GM21423 (cell line): ENCODE results near the gene EPHA5.

ENCODE experiments used
- ATAC-seq: cut with Tn5 transposase; IDR thresholded peaks from one replicate; pipeline ENCODE4 v1.9.1; 2021; ENCODE audit warnings: mild to moderate bottlenecking, moderate library complexity; ENCODE audit not compliant: unreplicated experiment

The EPHA5 gene

DNA sequence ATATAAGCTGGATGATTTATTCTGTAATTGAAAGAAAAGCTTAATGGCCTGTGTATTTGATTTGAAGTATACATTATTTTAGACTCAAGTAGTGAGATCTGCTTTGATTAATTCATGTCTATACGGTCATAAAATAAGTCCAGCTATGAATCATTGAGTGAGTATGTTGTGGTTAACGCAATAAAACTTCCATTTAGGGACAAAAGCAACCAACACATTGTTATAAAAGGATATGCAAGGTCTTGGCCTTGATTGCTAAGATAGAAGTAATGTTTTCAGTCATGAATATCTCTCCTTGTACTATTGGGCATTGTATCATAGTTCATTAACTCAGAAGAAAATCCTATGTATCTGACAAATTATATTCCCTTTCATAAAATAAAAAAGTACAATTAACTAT, 162.1 kb downstream of the EPHA5 start:
- no peak for ATAC-seq

DNA sequence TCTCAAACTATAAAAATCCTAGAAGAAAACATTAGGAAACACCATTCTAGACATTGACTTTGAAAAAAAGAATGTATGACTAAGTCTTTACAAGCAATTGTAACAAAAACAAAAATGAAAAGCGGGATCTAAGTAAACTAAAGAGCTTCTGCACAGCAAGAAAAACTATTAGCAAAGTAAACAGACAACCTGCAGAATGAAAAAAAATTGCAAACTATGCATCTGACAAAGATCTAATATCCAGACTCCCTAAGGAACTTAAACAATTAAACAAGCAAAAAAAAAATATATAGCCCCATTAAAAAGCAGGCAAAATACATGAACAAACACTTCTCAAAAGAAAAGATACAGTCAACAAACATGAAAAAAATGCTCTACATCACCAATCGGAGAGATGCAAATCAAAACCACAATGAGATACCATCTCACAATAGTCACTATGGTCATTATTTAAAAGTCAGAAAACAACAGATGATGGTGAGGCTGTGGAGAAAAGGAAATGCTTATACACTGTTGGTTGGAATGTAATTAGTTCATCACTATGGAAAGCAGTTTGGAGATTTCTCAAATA, 168.1 kb downstream of the EPHA5 start:
- no peak for ATAC-seq

DNA sequence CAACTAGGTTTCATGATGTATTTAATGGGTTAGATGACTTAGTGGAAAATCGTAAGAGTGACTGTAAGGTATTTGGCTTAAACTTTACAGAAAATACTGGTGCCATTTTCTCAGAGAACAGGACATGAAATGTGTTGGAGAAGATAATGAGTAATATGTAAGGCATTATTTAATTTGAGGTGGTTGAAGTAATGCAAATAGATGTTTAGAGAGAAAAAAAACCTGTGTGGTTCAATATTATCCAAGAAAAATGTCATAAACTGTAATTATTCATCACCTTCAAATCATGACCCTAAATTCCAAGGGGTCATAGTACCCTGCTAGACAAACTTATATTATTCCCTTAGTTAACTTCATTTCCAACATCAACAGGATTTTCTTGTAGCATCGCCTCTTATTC, 171.7 kb downstream of the EPHA5 start:
- ATAC-seq = no peak

DNA sequence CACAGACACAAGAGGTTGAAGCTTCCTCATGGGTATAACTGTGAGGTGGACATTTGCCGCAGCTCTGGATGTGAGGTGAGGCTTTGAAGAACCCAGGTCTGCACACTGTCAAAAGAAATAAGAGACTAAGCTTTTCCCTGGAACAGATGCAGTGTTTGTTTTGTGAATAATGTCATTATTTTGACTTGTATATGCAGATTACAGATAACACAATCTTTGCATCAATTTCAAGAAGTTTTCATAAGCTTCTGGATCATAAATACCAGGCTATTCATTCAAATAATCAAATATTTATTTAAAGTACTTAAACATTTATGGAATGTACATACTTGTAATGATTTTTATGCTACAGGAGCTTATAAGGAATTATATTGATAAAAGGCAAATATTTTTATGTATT, 174.8 kb downstream of the EPHA5 start:
- no peak for ATAC-seq

DNA sequence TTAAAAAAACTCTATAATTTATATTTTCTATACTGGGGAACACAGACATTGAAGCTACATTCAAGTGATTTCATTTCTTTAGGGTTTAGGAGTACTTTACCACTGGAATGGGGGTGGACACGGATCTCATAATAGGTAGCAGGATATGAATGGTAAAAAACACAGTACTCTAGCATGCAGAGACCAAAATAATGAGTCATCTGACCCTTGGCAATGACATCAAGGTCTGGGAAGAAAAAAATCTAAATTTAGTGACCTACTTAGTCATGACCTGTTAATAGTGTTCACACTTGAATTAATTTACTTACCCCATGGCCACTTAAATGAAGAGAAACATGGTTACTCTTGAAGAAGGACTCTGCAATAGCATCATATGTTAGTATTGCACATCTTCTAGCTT, 187.9 kb downstream of the EPHA5 start:
- ATAC-seq = no peak

DNA sequence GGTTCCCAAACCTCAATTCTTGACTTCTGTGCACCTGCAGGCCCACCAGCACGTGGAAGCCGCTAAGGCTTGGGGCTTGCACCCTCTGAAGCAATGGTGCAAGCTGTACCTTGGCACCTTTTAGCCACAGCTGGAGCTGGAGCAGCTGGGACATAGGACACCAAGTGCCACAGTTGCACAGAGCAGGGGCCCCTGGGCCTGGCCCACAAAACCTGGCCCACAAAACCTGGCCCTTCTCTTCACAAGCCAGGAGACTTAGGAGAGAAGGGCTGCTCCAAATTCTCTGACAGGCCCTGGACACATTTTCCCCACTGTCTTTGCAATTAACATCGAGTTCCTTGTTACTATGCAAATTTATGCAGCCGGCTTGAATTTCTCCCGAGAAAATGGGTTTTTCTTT, 197.8 kb downstream of the EPHA5 start:
- no peak for ATAC-seq

DNA sequence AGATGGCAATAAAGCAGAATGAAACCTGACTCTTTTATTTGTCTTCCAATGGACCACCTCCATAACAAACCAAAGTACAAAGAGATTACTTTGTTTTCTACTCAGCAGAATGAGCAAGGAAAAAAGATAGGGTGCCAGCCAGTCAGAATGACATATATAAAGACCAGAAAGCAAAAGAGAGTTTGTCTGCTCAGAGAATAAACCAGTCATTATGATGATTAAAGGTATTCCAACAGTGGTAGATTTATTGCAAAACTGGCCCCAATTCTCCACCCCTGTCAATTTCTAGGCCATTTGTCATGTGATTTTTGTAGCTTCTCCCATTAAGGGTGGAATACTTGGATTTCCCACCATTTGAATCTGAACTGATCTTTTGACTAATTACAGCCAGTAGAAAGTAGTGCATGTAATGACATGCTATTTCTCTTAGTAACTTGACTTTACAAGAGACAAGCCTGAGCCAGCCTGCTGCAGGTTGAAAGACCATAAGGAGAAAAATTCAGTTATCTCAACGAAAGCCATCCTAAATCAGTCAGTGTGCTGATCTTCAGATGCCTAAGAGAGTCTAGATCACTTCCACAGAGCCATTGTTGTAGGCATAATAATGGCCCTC, 203.1 kb downstream of the EPHA5 start:
- ATAC-seq = no peak

DNA sequence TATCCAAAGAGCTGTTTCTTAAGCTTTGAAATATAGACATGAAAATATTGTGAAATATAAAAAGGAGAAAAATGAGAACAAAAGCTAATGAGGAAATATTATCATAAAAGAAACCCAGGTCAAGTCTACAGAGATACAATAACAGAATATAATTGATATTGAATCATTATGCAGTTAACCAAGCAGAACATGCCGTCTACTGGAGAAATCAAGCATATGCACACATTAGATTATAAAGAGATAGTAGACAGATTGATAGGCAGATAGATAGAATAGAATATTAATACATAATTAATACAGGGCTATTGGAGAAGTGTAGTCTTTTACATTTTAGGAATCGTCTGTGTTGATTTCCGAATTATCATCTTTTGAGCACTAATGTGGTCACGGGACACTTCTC, 208.5 kb downstream of the EPHA5 start:
- ATAC-seq = no peak

DNA sequence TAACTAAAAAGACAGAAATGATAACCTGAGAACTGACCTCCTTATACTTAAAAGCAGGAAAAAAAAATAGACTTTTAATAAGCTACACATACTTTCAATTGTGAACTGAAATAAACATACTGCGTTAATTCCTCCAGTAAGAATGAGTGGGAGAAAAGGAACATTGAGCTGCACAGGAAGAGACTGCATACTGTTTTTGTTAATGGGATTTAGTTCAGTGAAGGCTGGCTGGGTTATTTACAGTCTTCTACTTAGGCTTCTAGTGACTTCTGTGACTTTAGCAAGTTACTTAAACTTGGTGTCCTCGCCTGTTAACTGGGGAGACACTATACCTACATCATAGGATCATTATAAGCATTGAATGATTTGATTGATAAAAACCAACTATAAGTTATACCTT, 213.3 kb downstream of the EPHA5 start:
- ATAC-seq = no peak

DNA sequence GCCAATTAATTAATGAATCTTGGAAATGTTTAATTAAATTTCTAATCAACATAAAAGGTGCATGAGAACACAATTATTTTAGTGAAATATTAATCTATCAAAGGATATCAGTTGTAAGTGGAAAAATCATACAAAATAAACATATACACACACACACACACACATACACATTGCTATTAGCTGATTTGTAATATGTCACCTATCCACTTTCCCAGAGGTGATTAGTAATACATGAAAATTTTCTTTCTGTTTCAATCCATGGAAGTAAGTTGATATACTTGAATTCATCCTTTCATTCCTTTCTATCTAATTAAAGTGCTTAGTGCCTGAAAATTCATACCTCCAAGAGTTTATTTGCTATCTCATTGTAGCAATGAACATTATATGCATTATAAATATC, 213.7 kb downstream of the EPHA5 start:
- ATAC-seq = no peak

DNA sequence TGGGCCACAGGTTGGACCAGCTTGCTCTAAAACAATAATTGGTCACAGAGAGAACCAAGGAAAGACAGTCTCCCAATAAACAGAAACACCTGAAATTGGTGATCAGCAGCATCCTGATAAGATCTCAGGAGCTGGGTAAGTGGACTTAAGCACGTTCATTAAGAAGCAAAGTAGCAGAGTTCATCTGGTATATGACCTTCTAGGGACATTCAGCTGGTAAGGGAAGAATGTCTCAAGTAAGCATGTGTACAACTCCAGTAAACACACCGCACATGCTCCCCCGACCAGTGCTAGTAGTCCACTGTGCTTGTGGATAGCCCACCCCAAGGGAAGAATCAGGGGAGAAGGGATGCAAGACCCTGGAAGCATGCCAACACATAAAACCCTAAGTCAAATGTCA, 216.9 kb downstream of the EPHA5 start:
- no peak for ATAC-seq

DNA sequence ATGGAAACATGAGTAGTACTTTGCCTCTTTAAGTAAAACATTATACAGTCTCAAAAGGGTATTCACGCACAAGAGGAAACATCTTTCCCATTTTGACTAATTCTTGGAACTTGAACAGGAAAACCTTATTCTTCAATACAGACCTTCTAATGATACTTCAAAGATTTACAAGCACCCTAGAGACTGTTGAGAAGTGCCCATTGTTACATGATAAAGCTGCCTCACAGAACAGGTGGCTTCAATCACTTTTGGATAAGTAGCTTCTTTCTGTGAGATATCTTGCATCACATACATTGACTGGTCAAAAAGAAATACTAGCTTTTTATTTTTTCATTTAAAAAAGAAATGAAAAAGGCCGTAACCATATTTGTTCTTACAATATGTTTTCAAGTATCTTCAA, 219.4 kb downstream of the EPHA5 start:
- no peak for ATAC-seq

DNA sequence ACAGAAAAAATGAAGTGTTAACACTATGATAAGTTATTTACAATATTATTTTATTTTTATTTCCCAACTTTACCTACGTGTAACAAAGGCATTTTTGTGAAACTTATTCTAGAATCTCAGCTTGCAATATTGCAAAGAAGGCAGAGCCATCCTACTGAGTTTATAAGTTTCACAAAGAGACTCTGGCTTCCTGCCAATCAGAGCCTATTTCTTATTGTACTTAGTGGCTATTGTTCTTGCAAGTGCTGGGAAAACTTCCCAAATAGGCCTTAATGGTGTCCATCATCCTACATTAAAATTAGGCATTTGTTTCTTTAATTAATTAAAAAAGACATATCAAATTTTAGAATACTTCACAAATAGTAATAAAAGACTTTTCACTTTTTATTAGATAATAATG, 233.2 kb downstream of the EPHA5 start:
- no peak for ATAC-seq

DNA sequence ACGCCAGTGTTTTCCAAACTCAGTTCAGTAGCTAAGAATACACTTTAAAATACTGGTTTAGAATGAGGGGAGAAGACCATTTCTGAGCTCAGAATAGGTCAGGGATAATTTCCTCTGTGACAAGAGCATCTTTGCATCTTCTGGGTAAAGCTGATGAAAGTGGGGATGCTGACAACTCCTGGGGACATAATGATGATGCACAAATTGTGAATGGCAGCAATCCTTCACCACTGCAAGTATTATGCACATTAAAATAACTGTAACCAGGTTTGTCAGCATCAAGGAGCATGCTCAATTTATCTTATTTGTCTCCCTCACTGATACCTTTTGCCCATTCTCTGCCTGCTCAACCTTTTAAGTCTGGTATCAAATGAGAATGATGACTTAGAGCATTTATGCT, 248.2 kb downstream of the EPHA5 start:
- ATAC-seq = no peak

DNA sequence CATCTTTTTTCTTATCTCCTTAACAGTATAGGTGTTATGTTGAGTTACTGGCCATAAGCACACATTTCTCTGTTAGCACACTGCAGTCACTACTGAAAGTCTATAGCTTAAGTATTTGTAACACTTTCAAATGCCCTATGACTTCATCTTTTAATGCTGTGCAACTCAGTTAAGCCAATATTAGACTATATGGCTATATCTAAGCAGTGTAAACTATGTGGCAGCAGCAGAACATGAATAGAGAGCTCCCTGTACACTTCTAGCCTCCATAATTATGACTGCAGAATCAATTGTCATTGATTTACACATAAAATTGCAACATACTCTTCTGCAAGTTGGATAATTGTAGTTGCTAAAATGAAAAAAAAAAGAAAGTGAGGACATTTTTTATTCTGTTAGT, 250.3 kb downstream of the EPHA5 start:
- ATAC-seq = no peak

DNA sequence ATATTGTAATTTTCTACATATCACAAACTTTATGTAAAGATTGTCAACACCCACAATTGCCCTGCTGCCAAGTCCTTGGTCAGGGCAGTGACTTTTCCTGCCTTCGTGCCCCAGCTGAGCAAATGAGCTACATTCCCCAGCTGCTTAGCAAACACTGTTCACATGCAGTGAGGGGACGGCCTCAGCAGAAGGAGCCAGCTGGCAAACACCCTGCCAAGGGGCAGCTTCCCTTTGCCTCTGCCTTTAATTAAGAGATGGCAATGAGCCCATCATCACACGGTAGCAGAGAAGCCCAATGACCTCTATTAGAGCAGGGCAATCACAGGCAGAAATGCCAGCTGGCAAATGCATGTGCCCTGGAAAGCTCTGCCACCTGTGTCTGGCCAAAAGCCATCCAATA, 253.4 kb downstream of the EPHA5 start:
- ATAC-seq = no peak

DNA sequence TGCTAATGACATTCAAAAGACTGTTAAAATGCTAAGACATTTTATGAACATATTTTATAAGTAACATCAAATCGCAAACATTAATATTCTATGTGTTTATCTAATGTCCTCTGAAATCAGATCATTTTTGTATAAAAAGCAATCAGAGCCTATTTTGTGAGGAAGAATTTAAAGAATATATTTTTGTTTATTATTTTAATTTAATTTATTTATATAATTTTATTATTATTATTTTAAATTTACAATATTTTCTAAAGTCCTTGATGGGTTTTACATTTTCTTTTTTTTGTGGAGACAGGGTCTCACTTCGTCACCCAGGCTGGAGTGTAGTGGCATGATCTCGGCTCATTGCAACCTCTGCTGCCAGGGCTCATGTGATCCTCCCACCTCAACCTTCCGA, 262.8 kb downstream of the EPHA5 start:
- ATAC-seq = no peak

DNA sequence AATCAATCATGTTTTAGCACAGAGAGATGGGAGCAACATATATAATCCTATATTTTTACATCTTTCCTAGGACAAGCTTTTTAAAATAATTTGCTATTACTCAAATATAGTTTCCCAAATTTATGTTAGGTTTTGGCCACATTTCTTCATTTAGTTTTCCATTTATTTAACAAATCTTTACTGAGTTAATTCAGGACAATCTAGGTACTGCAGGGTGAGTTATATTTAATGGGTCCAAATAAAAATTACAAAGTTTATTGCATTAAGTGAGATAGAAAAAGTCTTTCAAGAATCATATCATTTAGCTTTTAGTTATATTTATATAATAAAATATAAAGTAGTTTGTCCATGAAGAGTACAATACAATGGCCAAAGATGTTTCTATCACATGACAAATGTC, 269.2 kb downstream of the EPHA5 start:
- ATAC-seq = no peak

DNA sequence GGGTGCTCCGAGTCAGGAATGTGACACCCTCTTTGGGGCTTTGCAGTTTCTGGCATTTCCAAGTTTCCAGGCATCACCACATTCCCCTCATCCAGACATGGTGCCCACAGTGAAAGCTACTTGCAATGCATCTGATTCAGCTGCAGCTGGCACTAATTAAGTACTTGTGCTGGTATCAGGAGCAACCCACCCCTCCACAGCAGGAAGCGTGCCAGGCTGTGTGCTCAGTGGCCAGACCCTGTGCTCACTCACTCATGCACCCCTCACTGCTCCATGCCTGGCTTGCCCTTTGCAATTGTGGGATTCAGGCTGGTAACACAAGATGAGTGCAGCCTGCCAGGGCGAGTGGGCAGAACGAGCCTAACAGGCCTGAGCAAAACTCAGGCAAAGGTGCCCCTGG, 271.2 kb downstream of the EPHA5 start:
- no peak for ATAC-seq

DNA sequence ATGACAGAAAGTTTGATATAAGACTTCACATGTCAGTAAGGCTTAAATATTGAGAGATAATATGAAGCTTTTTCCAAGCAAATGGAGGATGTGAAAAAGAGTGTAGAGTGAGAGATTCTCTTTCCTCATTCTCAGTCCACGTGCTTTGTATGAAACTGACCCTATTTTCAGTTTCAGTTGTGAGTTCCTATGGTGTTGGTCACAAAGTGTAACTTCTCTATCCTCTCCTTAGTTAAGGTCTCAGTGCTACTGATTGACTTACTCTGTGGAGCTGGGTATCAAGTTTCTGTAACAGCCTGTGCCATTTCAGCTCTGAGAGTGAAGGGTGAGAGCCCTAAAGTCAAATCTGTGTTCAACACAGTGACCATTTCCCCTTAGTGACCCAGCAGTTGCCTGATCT, 277.2 kb downstream of the EPHA5 start:
- ATAC-seq = no peak

DNA sequence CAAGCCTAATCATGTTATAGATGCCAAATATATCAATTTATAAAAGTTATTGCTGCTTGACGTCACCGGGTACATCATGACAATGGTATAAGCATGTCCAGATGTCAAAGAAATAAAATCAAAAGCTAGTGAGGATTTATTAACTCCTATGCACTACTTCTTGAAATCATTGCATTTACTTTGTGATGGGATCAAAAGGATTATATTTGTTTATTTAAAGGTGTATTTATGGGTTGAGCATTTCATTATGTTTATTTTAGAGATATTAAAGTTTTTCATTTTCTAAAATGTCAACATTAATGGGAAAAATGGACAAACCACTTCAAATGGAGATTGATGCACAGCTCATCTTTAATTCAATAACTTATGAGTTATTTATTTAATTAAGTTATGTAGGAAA, 277.8 kb downstream of the EPHA5 start:
- no peak for ATAC-seq

DNA sequence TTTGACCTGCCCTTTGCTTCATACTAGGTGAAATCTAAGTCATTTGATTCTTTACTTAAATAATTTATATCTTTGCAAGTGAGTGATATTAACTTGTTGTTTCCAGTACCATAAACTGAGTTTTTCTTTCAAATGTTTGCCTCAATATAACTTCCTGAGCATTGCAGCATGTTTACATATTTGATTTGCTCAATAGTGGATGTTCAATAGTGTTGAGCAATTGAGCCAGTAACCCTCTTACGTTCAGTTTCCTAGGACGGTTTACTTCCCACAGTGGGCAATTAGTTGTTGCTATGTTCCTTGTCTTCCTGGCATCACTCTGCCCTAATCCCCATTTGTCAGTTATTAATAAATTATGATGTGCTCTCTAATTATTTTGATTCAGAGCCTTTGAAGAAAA, 278.5 kb downstream of the EPHA5 start:
- no peak for ATAC-seq

DNA sequence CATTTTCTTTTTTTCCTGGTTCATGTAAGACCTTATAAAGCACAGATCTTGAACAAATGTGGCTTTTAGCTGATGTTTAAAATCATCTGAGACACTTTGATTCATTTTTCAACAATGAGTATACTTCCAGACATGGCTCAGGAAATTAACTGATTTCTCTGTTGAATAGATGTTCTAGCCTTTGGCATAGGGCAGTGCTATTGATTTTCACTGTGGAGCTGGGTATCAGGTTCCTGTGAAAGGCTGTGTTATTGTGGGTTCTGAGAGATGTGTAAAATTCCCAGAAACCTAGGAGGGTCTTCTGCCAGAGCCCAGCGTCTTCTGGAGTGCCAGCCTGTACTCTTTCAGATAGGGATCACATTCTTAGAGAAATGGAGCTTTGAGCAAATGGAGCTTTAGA, 278.9 kb downstream of the EPHA5 start:
- no peak for ATAC-seq
